Caco-2 (cell line): Measurements from ENCODE around the gene ANKRD36. TPM values are rescaled to one million over a fixed set of nuclear protein-coding genes. Genes with fewer than 3 reads are reported as not detected.

Experiments used
- total RNA-seq: library from RNA; stranded (reverse); gene quantifications from 2 replicates; pipeline ENCODE4 v1.2.3, GENCODE V29; 2022

ANKRD36 gene
- total RNA-seq, 1 experiment from 2014 or later, result 26.9 TPM

Other genes with a start within 250 kb of the ANKRD36 start
- gene SEMA4C, start 243.1 kb upstream of the ANKRD36 start, total RNA-seq, result 29.9 and 31.4 TPM in 2 replicates
- not detected in 2 replicates for gene FAM178B, start 126.6 kb upstream of the ANKRD36 start, total RNA-seq
- gene FAHD2B, start 18.3 kb upstream of the ANKRD36 start, total RNA-seq, result 14.3 and 15.1 TPM in 2 replicates